Stomach (tissue), 9 donors: Measurements from ENCODE around the gene NCOA5. TPM values are rescaled to one million over a fixed set of nuclear protein-coding genes. Genes with fewer than 3 reads are reported as not detected.

Experiments used
- DNase-seq, 2 donors: peaks; one replicate each; pipeline versions ENCODE4 v3.0.0 to v3.0.0-alpha.2; 2013 to 2019
- H3K27ac ChIP-seq, 5 donors: fragments of 200-600 bp in 4 of 5; sonication (generic) in 4 of 5; one replicate each; pipeline ENCODE4 v1.5.1; 2013 to 2019; ENCODE audit warnings: mild to moderate bottlenecking in 1 of 5, moderate library complexity in 1 of 5
- H3K27me3 ChIP-seq, 3 donors: fragments of 200-600 bp; sonication (generic); one replicate each; pipeline ENCODE4 v1.5.1; 2017 to 2019; ENCODE audit warnings: mixed run types in 1 of 3
- H3K36me3 ChIP-seq, 4 donors: fragments of 200-600 bp; sonication (generic); 1 replicate in 3 of 4; 2 replicates in 1 of 4; pipeline ENCODE4 v1.5.1; 2016 to 2019
- H3K4me1 ChIP-seq, 4 donors: fragments of 200-600 bp; sonication (generic); one replicate each; pipeline ENCODE4 v1.5.1; 2016 to 2019
- H3K4me3 ChIP-seq, 4 donors: fragments of 200-600 bp; sonication (generic) in 3 of 4; one replicate each; pipeline ENCODE4 v1.5.1; 2016 to 2019; ENCODE audit warnings: mild to moderate bottlenecking in 1 of 4
- H3K9me3 ChIP-seq, 4 donors: fragments of 200-600 bp; sonication (generic); one replicate each; pipeline ENCODE4 v1.5.1; 2016 to 2019
- CTCF ChIP-seq, 7 experiments: fragments of 450-650 bp in 4 of 7; fragments of 200-600 bp in 3 of 7; sonication (generic) in 3 of 7; IDR thresholded peaks; one replicate each; pipeline ENCODE4 v1.5.1; 2016 to 2019; ENCODE audit warnings: antibody characterized with exemption in 7 of 7, control low read depth in 2 of 7, mild to moderate bottlenecking in 1 of 7
- EP300 ChIP-seq: sonication (generic); formaldehyde crosslinking; IDR thresholded peaks from one replicate; pipeline ENCODE4 v1.6.1; 2017; ENCODE audit warnings: antibody characterized with exemption
- POLR2A ChIP-seq, 4 donors: fragments of 450-650 bp; IDR thresholded peaks; one replicate each; pipeline ENCODE4 v1.6.1; 2016; ENCODE audit warnings: antibody characterized with exemption in 4 of 4, control low read depth in 2 of 4, mild to moderate bottlenecking in 1 of 4, moderate library complexity in 1 of 4
- POLR2AphosphoS5 ChIP-seq, 3 donors: sonication (generic); formaldehyde crosslinking; IDR thresholded peaks; one replicate each; pipeline ENCODE4 v1.6.1; 2016; ENCODE audit warnings: antibody characterized with exemption in 3 of 3
- WGBS, 5 donors: extraction: QIAGEN DNeasy Blood & Tissue Kit in 3 of 5; methylation state at CpG; one replicate each; pipeline versions ENCODE4 v1.1.5 to v1.1.7; 2013 to 2018; 5-methylcytosine and 5-hydroxymethylcytosine counted together
- intact Hi-C: fragments of 100-400 bp; cut with DNase I; formaldehyde crosslinking; loops from one replicate; pipeline ENCODE4 v1.15.1; 2023; ENCODE audit warnings: low total_unique reads
- polyA plus RNA-seq, 3 donors: library from polyadenylated mRNA; stranded (reverse); fragments of 200-250 nt; gene quantifications; one replicate each; pipeline ENCODE4 v1.2.3, GENCODE V29; 2013
- total RNA-seq, 5 donors: library from RNA; depleted of rRNA; stranded (reverse); fragments of >200 nt; gene quantifications; one replicate each; pipeline versions ENCODE4 v1.1.0 to v1.2.3, GENCODE V29; 2014 to 2016
- donor health status: healthy with polysubstance abuse.
- donor health status: Bipolar disorder and iron deficiency.
- donor health status: healthy.

NCOA5 gene
- total and polyA plus RNA-seq, 8 donors: 4.3 to 58.9 (median 11.4) TPM

GRCh38 chr20:46053416-46053815, 36.3 kb downstream of the NCOA5 start:
- 81 to 92% (median 90%) methylated on average over 8 of the region's 8 CpGs for WGBS, 5 donors
- H3K4me3 ChIP-seq: no peak overlapping the region
- TF ChIP-seq CTCF (IDR thresholded peaks at IDR 0.05) (no peak), POLR2AphosphoS5 (IDR thresholded peaks at IDR 0.05) (no peak), POLR2A (IDR thresholded peaks at IDR 0.05) (no peak), EP300 (no peak)
- intact Hi-C loops: no loop called here
- H3K9me3 ChIP-seq: no peaks in the 10 kb centered on the region
- no peaks in the 10 kb centered on the region for H3K36me3 ChIP-seq
- peaks cover 0 to 54% (median 12%) of the 10 kb centered on the region in 3 donors for H3K27me3 ChIP-seq
- H3K4me1 ChIP-seq: peaks cover 12 to 16% (median 14%) of the 10 kb centered on the region in 4 donors
- H3K27ac ChIP-seq: no peak overlapping the region
- DNase-seq: no peak

GRCh38 chr20:46051556-46052308, 38.0 kb downstream of the NCOA5 start:
- no peak for DNase-seq
- no peaks in the 10 kb centered on the region for H3K4me1 ChIP-seq
- H3K27me3 ChIP-seq: peaks cover 0 to 54% (median 7%) of the 10 kb centered on the region in 3 donors
- no peaks in the 10 kb centered on the region for H3K36me3 ChIP-seq
- intact Hi-C loops: no loop called here
- H3K9me3 ChIP-seq: no peaks in the 10 kb centered on the region
- H3K4me3 ChIP-seq: no peak overlapping the region
- WGBS, 5 donors: 55 to 73% (median 68%) methylated on average over 15 to 19 of the region's 19 CpGs
- no peak overlapping the region for H3K27ac ChIP-seq
- TF ChIP-seq EP300: no peak
- TF ChIP-seq POLR2A (IDR thresholded peaks at IDR 0.05): no peak
- TF ChIP-seq POLR2AphosphoS5 (IDR thresholded peaks at IDR 0.05): no peak
- TF ChIP-seq CTCF (IDR thresholded peaks at IDR 0.05): no peak

GRCh38 chr20:46050885-46051284, 38.9 kb downstream of the NCOA5 start:
- intact Hi-C loops: no loop called here
- H3K27ac ChIP-seq: no peak overlapping the region
- H3K27me3 ChIP-seq: peaks cover 0 to 54% (median 7%) of the 10 kb centered on the region in 3 donors
- no peaks in the 10 kb centered on the region for H3K36me3 ChIP-seq
- H3K4me1 ChIP-seq: no peaks in the 10 kb centered on the region
- no peak overlapping the region for H3K4me3 ChIP-seq
- no peak for DNase-seq
- H3K9me3 ChIP-seq: no peaks in the 10 kb centered on the region
- TF ChIP-seq CTCF (IDR thresholded peaks at IDR 0.05): no peak
- no peak for TF ChIP-seq EP300
- TF ChIP-seq POLR2A (IDR thresholded peaks at IDR 0.05): no peak
- no peak for TF ChIP-seq POLR2AphosphoS5 (IDR thresholded peaks at IDR 0.05)

GRCh38 chr20:46050444-46050843, 39.3 kb downstream of the NCOA5 start:
- no peaks in the 10 kb centered on the region for H3K9me3 ChIP-seq
- no peak for TF ChIP-seq POLR2A (IDR thresholded peaks at IDR 0.05)
- no peak for TF ChIP-seq EP300
- TF ChIP-seq POLR2AphosphoS5 (IDR thresholded peaks at IDR 0.05): no peak
- no peak for TF ChIP-seq CTCF (IDR thresholded peaks at IDR 0.05)
- intact Hi-C loops: no loop called here
- H3K4me1 ChIP-seq: no peaks in the 10 kb centered on the region
- peaks cover 0 to 56% (median 10%) of the 10 kb centered on the region in 3 donors for H3K27me3 ChIP-seq
- no peak overlapping the region for H3K27ac ChIP-seq
- H3K36me3 ChIP-seq: no peaks in the 10 kb centered on the region
- no peak for DNase-seq
- H3K4me3 ChIP-seq: no peak overlapping the region
- WGBS, 5 donors: 57 to 64% (median 62%) methylated on average over 10 of the region's 10 CpGs
